Endothelial cell of umbilical vein (primary cell): Measurements from ENCODE around the gene PSD2. TPM values are rescaled to one million over a fixed set of nuclear protein-coding genes. Genes with fewer than 3 reads are reported as not detected.

ENCODE experiments used
- BruUV-seq: library from RNA; stranded (reverse); fragments of 400-500 nt; replicated peaks from 2 replicates; lab custom pipeline; 2021; lab: Mats Ljungman, UMichigan
- CTCF ChIA-PET: fragments of 300-600, 350-600 bp; sonication (Branson Sonifier 250); formaldehyde crosslinking; loops from one replicate; lab custom pipeline; 2021; ENCODE audit warnings: antibody characterized with exemption, inconsistent platforms; lab: Charles Lee
- POLR2A ChIA-PET: fragments of 300-600, 350-600 bp; sonication (Branson Sonifier 250); formaldehyde crosslinking; loops from one replicate; lab custom pipeline; 2021; ENCODE audit warnings: antibody characterized with exemption, inconsistent platforms; lab: Charles Lee
- DNase-seq: peaks from one replicate; pipeline ENCODE4 v3.0.0-alpha.2; 2011; ENCODE audit warnings: low read depth, low spot score
- FAIRE-seq: peaks from 2 replicates; lab custom pipeline; 2011; peaks lifted over from hg19 to GRCh38; lab: Jason Lieb, UNC
- H2AFZ ChIP-seq: 2 replicates; pipeline ENCODE4 v1.6.0; 2012; ENCODE audit warnings: low read depth, low read length, control low read depth, inconsistent platforms
- H3K27ac ChIP-seq: 2 replicates; pipeline ENCODE4 v1.5.1; 2011; ENCODE audit warnings: low read depth, mild to moderate bottlenecking, control low read depth, low read length, moderate library complexity; ENCODE audit not compliant: insufficient read depth
- H3K27me3 ChIP-seq, 2 experiments: 2 replicates each; pipeline versions ENCODE4 v1.6.0 to v1.6.1; 2011; ENCODE audit warnings: low read length in 2 of 2, mixed read lengths in 1 of 2; ENCODE audit not compliant: control insufficient read depth in 2 of 2, insufficient read depth in 2 of 2
- H3K36me3 ChIP-seq, 2 experiments: 2 replicates in 1 of 2; 3 replicates in 1 of 2; pipeline ENCODE4 v1.5.1; 2011; ENCODE audit warnings: low read length in 2 of 2, mild to moderate bottlenecking in 1 of 2, moderate library complexity in 1 of 2; ENCODE audit not compliant: control insufficient read depth in 2 of 2, insufficient read depth in 2 of 2; ENCODE audit errors: extremely low read depth in 1 of 2
- H3K4me1 ChIP-seq: 3 replicates; pipeline ENCODE4 v1.5.1; 2011; ENCODE audit warnings: mild to moderate bottlenecking, low read length; ENCODE audit not compliant: control insufficient read depth, insufficient read depth; ENCODE audit errors: extremely low read depth
- H3K4me2 ChIP-seq: 2 replicates; pipeline ENCODE4 v1.6.1; 2011; ENCODE audit warnings: low read length, control low read depth, mixed read lengths; ENCODE audit not compliant: insufficient read depth
- H3K4me3 ChIP-seq, 3 experiments: fragments of 200-600 bp in 1 of 3; sonication (generic), shearing (Covaris generic) in 1 of 3; replicated peaks in 1 of 3; 2 replicates each; pipeline ENCODE4 v1.5.1; 2011 to 2016; ENCODE audit warnings: control low read depth in 3 of 3, low read length in 3 of 3, mild to moderate bottlenecking in 2 of 3, inconsistent platforms in 1 of 3, low read depth in 1 of 3, moderate library complexity in 1 of 3; ENCODE audit not compliant: insufficient read depth in 1 of 3
- H3K79me2 ChIP-seq: 2 replicates; pipeline ENCODE4 v1.6.0; 2012; ENCODE audit warnings: low read length, inconsistent platforms; ENCODE audit not compliant: control insufficient read depth, insufficient read depth
- H3K9ac ChIP-seq: replicated peaks from 2 replicates; pipeline ENCODE3; 2011; ENCODE audit warnings: low read length, control low read depth; ENCODE audit not compliant: insufficient read depth; ENCODE audit errors: extremely low read depth
- H3K9me1 ChIP-seq: replicated peaks from 3 replicates; pipeline ENCODE4 v1.6.0; 2011; ENCODE audit warnings: mild to moderate bottlenecking, low read length; ENCODE audit not compliant: control insufficient read depth, insufficient read depth; ENCODE audit errors: extremely low read depth
- H3K9me3 ChIP-seq: replicated peaks from 2 replicates; pipeline ENCODE4 v1.5.1; 2012; ENCODE audit warnings: low read length, inconsistent platforms; ENCODE audit not compliant: control insufficient read depth, insufficient read depth
- H4K20me1 ChIP-seq: replicated peaks from 2 replicates; pipeline ENCODE3; 2011; ENCODE audit warnings: mild to moderate bottlenecking, low read length; ENCODE audit not compliant: control insufficient read depth, insufficient read depth; ENCODE audit errors: extremely low read depth
- CTCF ChIP-seq, 2 donors: IDR thresholded peaks; 1 replicate in 1 of 2; 2 replicates in 1 of 2; pipeline ENCODE4 v1.5.1; 2011; ENCODE audit warnings: low read length in 2 of 2, mild to moderate bottlenecking in 2 of 2, moderate library complexity in 2 of 2, control low read depth in 1 of 2, inconsistent platforms in 1 of 2, low read depth in 1 of 2; ENCODE audit not compliant: insufficient read depth in 1 of 2; ENCODE audit errors: extremely low read depth in 1 of 2
- EZH2 ChIP-seq: IDR thresholded peaks from 2 replicates; pipeline ENCODE4 v1.6.1; 2012; ENCODE audit warnings: borderline replicate concordance, low read depth, mild to moderate bottlenecking, moderate library complexity, low read length, inconsistent platforms; ENCODE audit not compliant: severe bottlenecking
- FOS ChIP-seq: IDR thresholded peaks from 2 replicates; pipeline ENCODE4 v1.6.1; 2011; ENCODE audit warnings: mild to moderate bottlenecking, low read length, moderate library complexity, borderline replicate concordance; ENCODE audit not compliant: insufficient read depth
- GATA2 ChIP-seq: IDR thresholded peaks from 2 replicates; pipeline ENCODE4 v1.7.0; 2011; ENCODE audit warnings: low read depth, mild to moderate bottlenecking, moderate library complexity, mixed read lengths, low read length; ENCODE audit not compliant: insufficient read length, insufficient read depth
- JUN ChIP-seq: IDR thresholded peaks from 2 replicates; pipeline ENCODE4 v1.6.1; 2011; ENCODE audit warnings: borderline replicate concordance, low read depth; ENCODE audit not compliant: insufficient read length, insufficient read depth
- MAX ChIP-seq: IDR thresholded peaks from 2 replicates; pipeline ENCODE4 v1.6.1; 2011; ENCODE audit not compliant: insufficient read depth, insufficient read length
- MYC ChIP-seq: IDR thresholded peaks from one replicate; pipeline ENCODE4 v1.6.1; 2011; ENCODE audit warnings: mild to moderate bottlenecking, low read depth, low read length
- POLR2A ChIP-seq: IDR thresholded peaks from 2 replicates; pipeline ENCODE4 v1.6.1; 2012; ENCODE audit warnings: low read depth, mild to moderate bottlenecking, control low read depth, low read length
- POLR2AphosphoS5 ChIP-seq: IDR thresholded peaks from 2 replicates; pipeline ENCODE4 v1.6.1; 2012; ENCODE audit warnings: low read depth, mild to moderate bottlenecking, control low read depth, low read length, moderate library complexity; ENCODE audit not compliant: insufficient read depth
- dilution Hi-C: fragments of 300-500 bp; cut with MboI; formaldehyde crosslinking; loops from one replicate; pipeline ENCODE4 v1.15.0; 2019; ENCODE audit warnings: low sequenced_read_pairs; ENCODE audit not compliant: extremely low pct_ligation_motif_present
- intact Hi-C: fragments of 100-400 bp; cut with micrococcal nuclease; formaldehyde crosslinking; loops from one replicate; pipeline ENCODE4 v1.10.0; 2022
- polyA plus RNA-seq, 4 experiments: library from polyadenylated mRNA; depleted of rRNA in 3 of 4; stranded (reverse) in 3 of 4; unstranded in 1 of 4; fragments of >200 nt; gene quantifications; 2 replicates each; pipeline versions ENCODE4 v1.2.1 to v1.2.3, GENCODE V29; 2011 to 2012; ENCODE audit warnings: missing spikeins in 1 of 4
- total RNA-seq: library from RNA; stranded (reverse); gene quantifications from 2 replicates; pipeline ENCODE4 v1.2.3, GENCODE V29; 2021

The PSD2 gene
- total and polyA plus RNA-seq, 2 donors (not counting 3 experiments of a cell fraction or from before 2014, with no cell fraction given): not detected

- Histone ChIP-seq H2AFZ (no peak overlapping the region), H3K4me1 (no peaks in the 10 kb centered on the region), H3K27ac (no peak overlapping the region), H3K9me3 (no peaks in the 10 kb centered on the region), H3K4me3 (no peak overlapping the region), H3K36me3 (no peaks in the 10 kb centered on the region), H4K20me1 (no peaks in the 10 kb centered on the region), H3K9ac (no peak overlapping the region), H3K27me3 (peaks cover 0 to 3% of the 10 kb centered on the region in 2 experiments), H3K79me2 (no peaks in the 10 kb centered on the region), H3K9me1 (no peaks in the 10 kb centered on the region), H3K4me2 (no peak overlapping the region)
- dilution Hi-C loops: no loop called here
- DNase-seq: no peak
- ChIA-PET CTCF (interaction anchor here (0.8 to 2.8 kb wide), 7 partner anchors 9 to 97 kb away, joined by 3 to 15 read pairs (median 5); no protein-coding TSS in a partner anchor), POLR2A (no interaction called here)
- no peak for TF ChIP-seq EZH2
- TF ChIP-seq MYC: no peak
- no peak for TF ChIP-seq POLR2AphosphoS5
- no peak for TF ChIP-seq CTCF (IDR thresholded peaks at IDR 0.05; ENCODE audit: extremely low read depth in 1 of 2, insufficient read depth in 1 of 2, low read depth in 1 of 2, low read length in 2 of 2)
- TF ChIP-seq MAX: no peak
- TF ChIP-seq POLR2A: no peak
- no peak for TF ChIP-seq GATA2
- TF ChIP-seq FOS: no peak
- no peak for TF ChIP-seq JUN
- FAIRE-seq: no peak
- no TSS peak for BruUV-seq
- intact Hi-C loops: no loop called here
These were observed 76.6 kb downstream of the PSD2 start for GRCh38 chr5:139872052-139872766.
